Breast epithelium (tissue), 3 donors: ENCODE measurements around the gene GUCA2B.

ENCODE experiments used
- CTCF ChIP-seq, 3 donors: fragments of 450-650 bp; IDR thresholded peaks; one replicate each; pipeline ENCODE4 v1.5.1; 2016 to 2017; ENCODE audit warnings: antibody characterized with exemption in 3 of 3, mild to moderate bottlenecking in 3 of 3, moderate library complexity in 3 of 3
- POLR2A ChIP-seq: fragments of 450-650 bp; IDR thresholded peaks from one replicate; pipeline ENCODE4 v1.6.1; 2016; ENCODE audit warnings: antibody characterized with exemption, mild to moderate bottlenecking, moderate library complexity

DNA sequence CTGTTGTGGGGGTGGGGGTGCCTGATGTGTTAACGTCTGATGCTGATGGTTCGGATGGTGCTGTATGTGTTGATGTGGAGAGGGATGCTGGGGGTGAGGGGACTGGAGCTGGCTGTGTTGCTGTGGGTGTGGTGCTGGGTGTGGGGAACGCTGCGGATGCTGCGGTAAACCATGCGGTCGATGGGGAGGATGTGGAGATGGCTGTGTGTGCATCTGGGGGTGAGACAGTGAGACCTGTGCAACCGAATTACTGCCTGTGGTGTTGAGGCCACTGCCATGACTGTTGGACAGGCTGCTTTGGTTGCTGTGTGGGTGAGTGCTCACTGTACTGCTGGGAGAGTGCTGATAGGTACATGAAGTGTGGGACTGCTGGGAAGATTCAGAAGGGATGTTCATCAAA, 38.1 kb downstream of the GUCA2B start:
- TF ChIP-seq POLR2A, result no peak
- no peak for TF ChIP-seq CTCF (IDR thresholded peaks at IDR 0.05)
